Effector memory CD8-positive, alpha-beta T cell (primary cell): Measurements from ENCODE around the gene CRAMP1.
"Not testable (repeated sequence)": the region's sequence is repeated elsewhere in the genome, so short reads cannot be mapped to it uniquely, and the experiment has no call there.

Experiments used
- ATAC-seq: fragments of 150-1000 bp; cut with Tn5 transposase; replicated peaks from 2 replicates; pipeline ENCODE4 v1.10.0; 2021; ENCODE audit warnings: mild to moderate bottlenecking, moderate library complexity
- DNase-seq, 3 experiments: peaks; one replicate each; pipeline ENCODE4 v3.0.0; 2021
- H3K27ac Mint-ChIP-seq, 2 donors: one replicate each; pipeline ENCODE4 v1.8.0; 2022; ENCODE audit warnings: mild to moderate bottlenecking in 2 of 2, mixed read lengths in 2 of 2, moderate library complexity in 2 of 2
- H3K27me3 Mint-ChIP-seq, 2 donors: one replicate each; pipeline ENCODE4 v1.8.0; 2022; ENCODE audit warnings: mixed read lengths in 2 of 2
- H3K36me3 Mint-ChIP-seq: one replicate; pipeline ENCODE4 v1.8.0; 2022; ENCODE audit warnings: mild to moderate bottlenecking, moderate library complexity, mixed read lengths; ENCODE audit not compliant: insufficient read depth
- H3K4me1 Mint-ChIP-seq, 2 donors: one replicate each; pipeline ENCODE4 v1.8.0; 2022; ENCODE audit warnings: low read depth in 2 of 2, mixed read lengths in 2 of 2
- H3K4me3 Mint-ChIP-seq, 2 donors: one replicate each; pipeline ENCODE4 v1.8.0; 2022; ENCODE audit warnings: mild to moderate bottlenecking in 2 of 2, mixed read lengths in 2 of 2, moderate library complexity in 2 of 2
- H3K9me3 Mint-ChIP-seq, 2 donors: one replicate each; pipeline ENCODE4 v1.8.0; 2022; ENCODE audit warnings: mixed read lengths in 2 of 2

Gene CRAMP1

DNA sequence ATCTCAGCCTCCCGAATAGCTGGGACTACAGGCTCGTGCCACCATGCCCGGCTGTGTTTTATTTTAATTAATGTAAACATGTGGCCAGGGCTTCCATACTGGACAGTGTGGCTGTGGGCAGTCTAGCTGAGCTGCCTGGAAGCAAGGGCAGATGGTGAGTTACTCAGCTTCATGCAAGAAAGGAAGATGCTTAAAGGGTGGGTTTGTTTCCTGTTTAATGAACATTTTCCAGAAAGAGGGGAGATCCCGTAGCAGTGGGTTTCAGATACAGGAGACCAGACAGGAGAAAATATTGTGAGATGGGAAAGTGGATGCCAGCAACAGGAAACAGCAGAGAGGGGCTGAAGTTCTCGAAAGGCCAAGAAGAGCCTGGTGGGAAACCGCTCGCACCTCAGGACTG, 101.2 kb downstream of the CRAMP1 start:
- Mint-ChIP-seq H3K9me3 (no peaks in the 10 kb centered on the region), H3K4me1 (peaks cover 15 to 22% of the 10 kb centered on the region in 2 donors), H3K4me3 (no peak overlapping the region), H3K27ac (no peak overlapping the region), H3K36me3 (peaks cover 35% of the 10 kb centered on the region), H3K27me3 (no peaks in the 10 kb centered on the region)
- no peak for DNase-seq
- no peak for ATAC-seq

GRCh38 chr16:1713933-1714332, 101.8 kb downstream of the CRAMP1 start:
- DNase-seq: no peak
- no peak overlapping the region for H3K27ac Mint-ChIP-seq

GRCh38 chr16:1715220-1715619, 103.1 kb downstream of the CRAMP1 start:
- no peak overlapping the region for H3K4me3 Mint-ChIP-seq

More at GRCh38 chr16:1713933-1714332, 101.8 kb downstream of the CRAMP1 start:
- Mint-ChIP-seq H3K9me3 (no peaks in the 10 kb centered on the region), H3K4me3 (no peak overlapping the region), H3K27me3 (no peaks in the 10 kb centered on the region), H3K36me3 (peaks cover 30% of the 10 kb centered on the region), H3K4me1 (peaks cover 10 to 21% of the 10 kb centered on the region in 2 donors)
- ATAC-seq: peak; percentile 62

GRCh38 chr16:1718236-1718635, 106.1 kb downstream of the CRAMP1 start:
- peaks cover 33% of the 10 kb centered on the region for H3K36me3 Mint-ChIP-seq
- DNase-seq, H3K27me3 Mint-ChIP-seq, H3K4me3 Mint-ChIP-seq, ATAC-seq, H3K9me3 Mint-ChIP-seq: not testable (repeated sequence)
- H3K4me1 Mint-ChIP-seq: peaks cover 19 to 34% of the 10 kb centered on the region in 2 donors
- peak overlapping the region in 1 of 2 donors; percentile 80 for H3K27ac Mint-ChIP-seq

More at GRCh38 chr16:1715220-1715619, 103.1 kb downstream of the CRAMP1 start:
- no peaks in the 10 kb centered on the region for H3K27me3 Mint-ChIP-seq
- no peak for DNase-seq
- H3K9me3 Mint-ChIP-seq: no peaks in the 10 kb centered on the region
- H3K4me1 Mint-ChIP-seq: peaks cover 12 to 29% of the 10 kb centered on the region in 2 donors
- ATAC-seq: no peak
- H3K36me3 Mint-ChIP-seq: peaks cover 29% of the 10 kb centered on the region
- no peak overlapping the region for H3K27ac Mint-ChIP-seq

DNA sequence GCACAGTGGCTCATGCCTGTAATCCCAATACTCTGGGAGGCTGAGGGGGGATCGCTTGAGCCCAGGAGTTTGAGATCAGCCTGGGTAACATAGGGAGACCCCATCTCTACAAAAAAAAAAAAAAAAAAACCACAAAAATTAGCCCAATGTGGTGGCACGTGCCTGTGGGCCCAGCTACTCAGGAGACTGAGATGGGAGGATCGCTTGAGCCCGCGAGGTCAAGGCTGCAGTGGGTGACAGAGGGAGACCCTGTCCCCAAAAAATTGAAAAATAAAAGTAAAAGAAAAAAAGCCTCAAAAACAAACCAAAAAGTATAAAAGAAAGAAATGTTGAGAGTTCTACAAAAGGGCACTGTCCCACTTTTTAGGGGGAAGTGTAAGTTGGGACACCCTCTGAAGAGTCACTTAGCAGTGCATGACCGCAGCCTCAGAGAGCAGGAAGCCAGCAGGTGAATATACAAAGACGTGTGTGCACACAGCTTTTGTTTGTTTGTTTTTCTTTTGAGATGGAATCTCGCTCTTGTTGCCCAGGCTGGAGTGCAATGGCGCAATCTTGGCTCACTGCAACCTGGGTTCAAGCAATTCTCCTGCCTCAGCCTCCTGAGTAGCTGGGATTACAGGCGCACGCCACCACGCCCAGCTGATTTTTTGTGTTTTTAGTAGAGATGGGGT, 107.5 kb downstream of the CRAMP1 start:
- ATAC-seq: peak; percentile 74
- peak overlapping the region in 1 of 2 donors; percentile 56 for H3K4me3 Mint-ChIP-seq
- H3K4me1 Mint-ChIP-seq: peaks cover 26 to 36% of the 10 kb centered on the region in 2 donors
- peak in 2 of 3 experiments; percentile 9 to 21 for DNase-seq
- not testable (repeated sequence) for H3K27me3 Mint-ChIP-seq, H3K9me3 Mint-ChIP-seq
- H3K36me3 Mint-ChIP-seq: peaks cover 34% of the 10 kb centered on the region
- peak overlapping the region; percentile 45 to 80 for H3K27ac Mint-ChIP-seq

GRCh38 chr16:1721372-1721771, 109.2 kb downstream of the CRAMP1 start:
- peaks cover 36% of the 10 kb centered on the region for H3K36me3 Mint-ChIP-seq
- peak overlapping the region in 1 of 2 donors; percentile 39 for H3K27ac Mint-ChIP-seq
- H3K4me1 Mint-ChIP-seq: peaks cover 21 to 32% of the 10 kb centered on the region in 2 donors
- no peaks in the 10 kb centered on the region for H3K9me3 Mint-ChIP-seq
- DNase-seq (no peak), ATAC-seq (no peak)
- H3K27me3 Mint-ChIP-seq: no peaks in the 10 kb centered on the region
- no peak overlapping the region for H3K4me3 Mint-ChIP-seq

GRCh38 chr16:1723450-1724147, 111.4 kb downstream of the CRAMP1 start:
- peak; percentile 27 for ATAC-seq
- DNase-seq: peak; percentile 35 to 53 (median 46)
- Mint-ChIP-seq H3K27me3 (no peaks in the 10 kb centered on the region), H3K9me3 (no peaks in the 10 kb centered on the region), H3K27ac (peak overlapping the region; percentile 39 to 89), H3K4me1 (peaks cover 27 to 38% of the 10 kb centered on the region in 2 donors), H3K4me3 (peak overlapping the region; percentile 47 to 60), H3K36me3 (peaks cover 47% of the 10 kb centered on the region)

GRCh38 chr16:1724491-1724890, 112.3 kb downstream of the CRAMP1 start:
- Mint-ChIP-seq H3K36me3 (peaks cover 54% of the 10 kb centered on the region), H3K9me3 (no peaks in the 10 kb centered on the region), H3K27me3 (no peaks in the 10 kb centered on the region), H3K4me3 (no peak overlapping the region), H3K27ac (no peak overlapping the region), H3K4me1 (peaks cover 23 to 29% of the 10 kb centered on the region in 2 donors)
- ATAC-seq (no peak), DNase-seq (no peak)

DNA sequence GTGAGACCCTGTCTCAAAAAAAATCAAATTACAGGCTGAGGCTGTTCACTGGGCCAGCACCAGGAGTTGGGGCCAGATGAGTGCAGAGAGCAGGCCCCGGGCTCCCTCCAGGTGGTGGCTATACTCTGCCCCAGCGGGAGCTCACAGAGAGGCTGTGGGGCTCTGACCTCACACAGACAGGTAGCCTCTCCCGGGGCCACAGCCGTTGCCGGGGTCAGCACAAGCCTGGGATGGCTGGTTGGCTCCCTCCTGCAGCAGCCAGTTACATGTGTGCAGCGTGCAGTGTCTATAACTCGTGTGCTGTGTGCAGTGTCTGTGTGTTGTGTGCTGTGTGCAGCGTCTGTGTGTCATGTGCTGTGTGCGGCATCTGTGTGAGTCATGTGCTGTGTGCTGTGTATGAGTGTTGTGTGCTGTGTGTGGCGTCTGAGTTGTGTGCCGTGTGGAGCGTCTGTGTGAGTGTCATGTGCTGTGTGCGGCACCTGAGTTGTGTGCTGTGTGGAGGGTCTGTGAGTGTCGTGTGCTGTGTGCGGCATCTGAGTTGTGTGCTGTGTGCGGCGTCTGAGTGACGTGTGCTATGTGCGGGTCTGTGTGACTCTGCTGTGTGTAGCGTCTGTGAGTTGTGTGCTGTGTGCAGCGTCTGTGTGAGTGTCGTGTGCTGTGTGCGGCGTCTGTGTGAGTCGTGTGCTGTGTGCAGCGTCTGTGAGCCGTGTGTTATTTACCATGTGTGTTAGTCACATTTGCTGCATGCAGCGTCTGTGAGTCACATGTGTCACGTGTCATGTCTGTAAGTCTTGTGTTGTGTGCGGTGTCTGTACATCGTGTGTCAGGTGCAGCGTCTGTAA, 114.7 kb downstream of the CRAMP1 start:
- Mint-ChIP-seq H3K9me3 (no peaks in the 10 kb centered on the region), H3K4me3 (no peak overlapping the region), H3K27ac (peak overlapping the region; percentile 22 to 30), H3K36me3 (peaks cover 60% of the 10 kb centered on the region), H3K4me1 (peaks cover 19 to 20% of the 10 kb centered on the region in 2 donors), H3K27me3 (no peaks in the 10 kb centered on the region)
- DNase-seq (no peak), ATAC-seq (no peak)
